Gastrocnemius medialis (tissue), 4 donors: ENCODE results near the gene MMP24OS.

Source experiments
- CTCF ChIP-seq, 5 experiments: fragments of 450-650 bp in 3 of 5; fragments of 200-600 bp in 2 of 5; sonication (generic) in 2 of 5; IDR thresholded peaks in 4 of 5; conservative IDR thresholded peaks in 1 of 5; 1 replicate in 4 of 5; 2 replicates in 1 of 5; pipeline ENCODE4 v1.5.1; 2016 to 2019; ENCODE audit warnings: antibody characterized with exemption in 5 of 5, mild to moderate bottlenecking in 3 of 5, moderate library complexity in 3 of 5
- POLR2A ChIP-seq, 2 donors: fragments of 450-650 bp; IDR thresholded peaks; one replicate each; pipeline ENCODE4 v1.6.1; 2017; ENCODE audit warnings: antibody characterized with exemption in 2 of 2, mild to moderate bottlenecking in 2 of 2, moderate library complexity in 2 of 2

GRCh38 chr20:35284267-35284991, 6.5 kb upstream of the MMP24OS start, which contains the start of gene EIF6:
- no peak for TF ChIP-seq CTCF (IDR thresholded peaks at IDR 0.05 in 4 of 5, conservative IDR thresholded peaks at IDR 0.05 in 1 of 5)
- peak in 1 of 2 donors; percentile 40 for TF ChIP-seq POLR2A (IDR thresholded peaks at IDR 0.05)
